HT-29 (cell line): ENCODE data around the gene ATL1. TPM values are rescaled to one million over a fixed set of nuclear protein-coding genes. Genes with fewer than 3 reads are reported as not detected.

ENCODE experiments used
- DNase-seq: peaks from one replicate; pipeline ENCODE4 v3.0.0-alpha.2; 2015; ENCODE audit warnings: low spot score
- total RNA-seq: library from RNA; depleted of rRNA; stranded (reverse); fragments of >200 nt; shearing (Covaris generic); gene quantifications from 2 replicates; pipeline ENCODE4 v1.2.3, GENCODE V29; 2014; rRNA removed

ATL1 gene
- total RNA-seq: 0.28 and 1.6 TPM in 2 replicates

GRCh38 chr14:50559990-50560930, at the start of gene ATL1:
TSS of gene ATL1 (plus strand) at chr14:50560145. CDS start at chr14:50560266, 121 bp downstream.
- DNase-seq: peak; percentile 33

GRCh38 chr14:50510157-50510556, 49.8 kb upstream of the ATL1 start:
- DNase-seq: no peak

- DNase-seq: no peak
These were observed 47.5 kb upstream of the ATL1 start for GRCh38 chr14:50512463-50512862.

- no peak for DNase-seq
These were observed 43.9 kb upstream of the ATL1 start for GRCh38 chr14:50516091-50516490.

GRCh38 chr14:50520947-50521815, 38.8 kb upstream of the ATL1 start:
- DNase-seq: peak; percentile 33

GRCh38 chr14:50521912-50522341, 38.0 kb upstream of the ATL1 start:
- peak; percentile 27 for DNase-seq

GRCh38 chr14:50523271-50524041, 36.5 kb upstream of the ATL1 start:
- no peak for DNase-seq

- no peak for DNase-seq
These were observed 35.9 kb upstream of the ATL1 start for GRCh38 chr14:50524060-50524459.

GRCh38 chr14:50524731-50525515, 35.0 kb upstream of the ATL1 start:
- no peak for DNase-seq

- no peak for DNase-seq
These were observed 31.9 kb upstream of the ATL1 start for GRCh38 chr14:50528000-50528399.

GRCh38 chr14:50529288-50530179, 30.4 kb upstream of the ATL1 start:
- no peak for DNase-seq

GRCh38 chr14:50530358-50530757, 29.6 kb upstream of the ATL1 start:
- DNase-seq: no peak

- DNase-seq: peak; percentile 6
These were observed 29.1 kb upstream of the ATL1 start for GRCh38 chr14:50530794-50531365.

GRCh38 chr14:50531595-50532501, 28.1 kb upstream of the ATL1 start:
- peak; percentile 36 for DNase-seq

GRCh38 chr14:50532502-50533240, 27.3 kb upstream of the ATL1 start, which contains the start of gene MAP4K5:
TSS of gene MAP4K5 (minus strand) at chr14:50532569. CDS start at chr14:50532049, 520 bp downstream.
- DNase-seq: peak; percentile 84

GRCh38 chr14:50533241-50533705, 26.7 kb upstream of the ATL1 start:
- DNase-seq: no peak

GRCh38 chr14:50533806-50534205, 26.1 kb upstream of the ATL1 start:
- no peak for DNase-seq
